NCI-H2227 (cell line): ENCODE data around the gene WIPI1.
"Not testable (repeated sequence)": the region's sequence is repeated elsewhere in the genome, so short reads cannot be mapped to it uniquely, and the experiment has no call there.

Source experiments
- DNase-seq: peaks from one replicate; lab custom pipeline; 2025; ENCODE audit not compliant: unreplicated experiment; lab: John Stamatoyannopoulos, UW

The WIPI1 gene

GRCh38 chr17:68457168-68457538 is at the start of gene WIPI1:
Gene WIPI1, minus strand, starts transcription at chr17:68457496. Its CDS starts 75 bp downstream, at chr17:68457421.
- no peak for DNase-seq

GRCh38 chr17:68505951-68506350 is 48.7 kb upstream of the WIPI1 start:
- no peak for DNase-seq

DNA sequence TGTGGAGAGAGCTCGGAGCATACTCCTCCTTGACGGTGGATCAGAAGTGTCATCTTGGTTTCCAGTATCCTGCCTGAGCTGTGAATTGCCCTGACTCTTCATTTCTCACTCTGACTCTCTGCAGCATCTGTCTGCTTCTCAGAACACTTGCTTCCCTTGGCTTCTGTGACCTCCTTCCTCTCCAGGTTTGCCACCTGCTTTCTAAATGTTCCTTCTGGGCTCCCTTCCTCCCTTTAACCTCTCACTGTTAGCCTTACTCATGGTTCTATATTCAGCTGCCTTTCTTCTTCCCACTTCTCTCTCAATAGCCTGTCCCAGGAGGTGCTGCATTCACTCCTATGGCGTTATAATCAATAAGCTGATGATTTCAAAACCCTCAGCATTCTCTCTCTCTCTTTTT is 43.8 kb upstream of the WIPI1 start:
- no peak for DNase-seq

GRCh38 chr17:68499587-68499986 is 42.3 kb upstream of the WIPI1 start:
- DNase-seq = no peak

DNA sequence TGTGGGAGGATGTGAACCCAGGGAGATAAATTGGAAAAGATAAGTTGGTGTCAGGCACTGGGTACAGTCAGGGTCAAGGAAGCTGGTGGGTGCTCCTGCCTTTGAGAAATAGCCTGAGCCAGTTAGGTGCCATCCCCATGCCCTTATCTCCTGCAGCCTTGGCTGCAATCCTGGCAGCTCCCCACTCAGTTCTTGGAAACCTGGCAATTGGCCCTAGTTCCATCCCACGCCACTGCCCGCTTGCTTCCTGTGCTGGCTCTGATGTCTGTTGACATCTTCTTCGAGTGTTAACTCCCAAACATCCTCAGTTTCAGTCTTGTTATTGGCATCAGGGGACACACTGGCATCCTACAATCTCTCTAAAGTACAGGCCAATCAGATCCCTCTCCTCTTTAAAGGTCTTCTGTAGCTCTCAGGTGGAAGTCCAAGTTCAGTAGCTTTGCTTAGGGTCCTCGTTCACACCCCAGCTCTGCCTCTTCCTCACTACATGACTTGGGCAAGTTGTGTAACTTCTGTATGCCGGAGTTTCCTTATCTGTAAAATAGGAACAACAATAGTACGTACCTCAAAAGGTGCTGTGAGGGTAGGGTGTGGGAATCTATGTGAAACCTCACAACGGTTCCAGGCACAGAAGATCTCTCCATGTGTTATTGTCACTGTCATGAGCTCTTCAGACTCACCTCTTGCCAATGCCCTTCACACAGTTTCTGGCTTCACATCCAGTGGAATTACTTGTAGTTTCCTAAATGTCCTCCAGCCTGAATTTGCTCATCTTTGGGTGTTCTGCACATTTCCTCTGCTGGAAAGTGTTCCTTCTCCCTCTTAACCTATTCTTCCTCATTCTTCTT is 41.4 kb upstream of the WIPI1 start:
- no peak for DNase-seq

DNA sequence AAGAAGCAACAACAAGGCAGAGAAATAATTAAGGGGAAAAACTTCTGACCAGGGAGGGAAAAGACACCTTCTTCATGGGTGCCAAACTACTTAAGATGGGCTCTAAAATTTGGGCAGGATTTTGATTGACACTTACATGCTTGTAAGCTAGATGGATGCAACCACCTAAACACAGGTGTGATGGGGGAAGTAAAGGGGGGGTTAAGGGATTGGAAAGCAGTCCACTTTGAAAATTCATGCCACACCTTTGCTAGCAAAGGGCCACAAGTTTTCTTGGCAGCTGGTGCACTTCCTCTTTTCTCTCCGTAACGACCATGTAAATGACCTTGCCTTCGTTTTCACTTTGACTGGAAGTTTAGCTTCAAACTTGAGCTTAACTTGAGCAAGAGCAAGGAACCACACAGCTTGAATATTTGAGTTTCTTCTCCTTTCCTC is 40.6 kb upstream of the WIPI1 start:
- no peak for DNase-seq

DNA sequence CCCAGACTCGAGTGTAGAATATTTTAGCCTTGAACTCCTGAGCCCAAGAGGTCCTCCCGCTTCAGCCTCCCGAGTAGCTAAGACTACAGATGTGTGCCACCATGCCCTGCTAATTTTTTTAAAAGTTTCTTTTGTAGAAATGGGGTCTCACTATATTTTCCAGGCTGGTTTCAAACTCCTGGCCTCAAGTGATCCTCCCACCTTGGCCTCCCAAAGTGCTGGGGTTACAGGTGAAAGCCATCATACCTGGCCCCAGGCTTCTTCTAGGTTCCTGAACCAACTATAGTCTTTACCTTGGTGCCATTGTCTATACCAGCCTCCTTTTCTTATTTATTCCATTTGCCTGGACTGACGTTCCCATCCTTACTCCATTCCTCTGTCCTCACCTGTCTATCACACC is 37.8 kb upstream of the WIPI1 start:
- no peak for DNase-seq

GRCh38 chr17:68492394-68493054 is 35.2 kb upstream of the WIPI1 start:
- not testable (repeated sequence) for DNase-seq

GRCh38 chr17:68491381-68492231 is 34.3 kb upstream of the WIPI1 start:
- DNase-seq = no peak

- no peak for DNase-seq
Measured at GRCh38 chr17:68489919-68490318, 32.6 kb upstream of the WIPI1 start.

GRCh38 chr17:68484458-68484857 is 27.2 kb upstream of the WIPI1 start:
- DNase-seq = no peak

- DNase-seq = no peak
Measured at GRCh38 chr17:68482576-68483041, 25.3 kb upstream of the WIPI1 start.

DNA sequence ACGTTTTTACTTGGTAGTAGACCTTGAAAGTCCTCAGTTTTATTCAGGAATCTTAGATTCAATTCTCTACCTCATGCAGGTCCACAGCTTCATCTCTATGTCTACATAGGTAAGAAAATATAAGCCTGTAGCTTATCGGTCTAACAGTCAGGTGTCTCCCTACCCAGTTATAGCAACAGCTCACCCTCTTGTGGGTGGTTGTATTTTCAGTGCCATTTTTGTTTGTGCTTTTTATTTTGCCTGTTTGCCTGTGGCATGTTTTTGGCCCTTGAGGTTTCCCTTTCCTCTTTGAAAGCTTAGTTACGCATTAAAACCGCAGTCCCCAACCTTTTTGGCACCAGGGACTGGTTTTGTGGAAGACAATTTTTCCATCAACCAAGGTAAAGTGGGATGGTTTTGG is 23.6 kb upstream of the WIPI1 start:
- DNase-seq = no peak

- DNase-seq = no peak
Measured at GRCh38 chr17:68470961-68471360, 13.7 kb upstream of the WIPI1 start.

DNA sequence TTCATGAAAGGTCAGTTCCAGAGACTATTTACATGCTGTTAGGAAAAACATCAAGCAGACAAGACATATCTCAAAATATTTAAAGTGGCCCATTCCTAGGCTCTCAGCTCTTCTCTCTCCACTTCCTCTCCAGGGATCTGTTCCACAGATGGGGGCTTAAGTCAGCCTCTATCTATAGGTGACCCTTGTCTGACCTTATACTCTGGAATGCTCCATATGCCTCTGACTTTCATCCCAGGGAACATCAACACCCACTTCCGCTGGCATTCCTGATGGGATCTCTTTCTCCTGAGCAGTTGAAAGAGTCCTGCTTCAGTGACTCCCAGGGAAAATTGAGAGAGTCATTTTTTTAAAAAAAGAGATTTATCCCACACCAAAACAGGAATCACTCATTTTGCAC is 11.5 kb upstream of the WIPI1 start:
- no peak for DNase-seq

GRCh38 chr17:68468334-68468733 is 11.0 kb upstream of the WIPI1 start:
- no peak for DNase-seq

GRCh38 chr17:68463211-68464019 is 6.1 kb upstream of the WIPI1 start:
- no peak for DNase-seq

DNA sequence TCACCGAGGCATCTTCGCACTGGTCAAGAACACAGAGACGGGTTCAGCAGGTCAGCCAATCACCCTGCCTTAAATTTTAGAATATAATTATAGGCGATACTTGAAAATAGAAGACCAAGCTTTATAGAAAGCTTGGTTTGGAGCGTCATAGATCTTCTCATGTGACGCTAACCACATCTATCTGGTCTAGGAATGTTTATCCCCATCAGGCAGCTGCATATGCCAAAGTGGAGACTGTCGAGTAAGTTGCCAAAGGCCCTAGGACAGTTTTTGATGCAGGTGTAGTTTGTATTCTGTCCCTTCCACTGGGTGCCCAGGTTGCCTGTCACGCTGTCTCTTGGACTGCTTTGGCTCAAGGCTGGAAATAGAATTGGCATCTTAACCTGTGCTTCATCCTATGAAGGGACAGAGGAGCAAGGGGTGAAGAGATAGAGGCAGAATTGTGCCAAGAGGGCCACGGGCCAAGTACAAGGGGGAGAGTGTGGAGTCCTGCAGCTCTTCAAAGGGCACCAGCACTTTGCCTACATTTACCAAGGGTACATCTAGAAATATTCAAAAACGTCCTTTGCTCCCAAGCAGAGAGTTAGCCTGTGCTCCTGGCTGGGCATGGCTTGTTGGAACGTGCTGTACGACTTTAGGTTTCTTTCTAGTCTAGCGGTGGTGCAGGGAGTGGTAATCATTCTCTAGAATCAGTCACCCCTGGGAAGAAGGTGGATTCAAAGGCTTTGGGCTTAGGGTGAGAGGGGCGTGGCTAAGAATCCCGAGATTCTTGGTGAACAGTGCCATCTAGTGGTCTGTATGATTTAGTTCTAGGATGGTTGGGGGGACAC is 5.3 kb upstream of the WIPI1 start:
- peak; percentile 94 for DNase-seq

DNA sequence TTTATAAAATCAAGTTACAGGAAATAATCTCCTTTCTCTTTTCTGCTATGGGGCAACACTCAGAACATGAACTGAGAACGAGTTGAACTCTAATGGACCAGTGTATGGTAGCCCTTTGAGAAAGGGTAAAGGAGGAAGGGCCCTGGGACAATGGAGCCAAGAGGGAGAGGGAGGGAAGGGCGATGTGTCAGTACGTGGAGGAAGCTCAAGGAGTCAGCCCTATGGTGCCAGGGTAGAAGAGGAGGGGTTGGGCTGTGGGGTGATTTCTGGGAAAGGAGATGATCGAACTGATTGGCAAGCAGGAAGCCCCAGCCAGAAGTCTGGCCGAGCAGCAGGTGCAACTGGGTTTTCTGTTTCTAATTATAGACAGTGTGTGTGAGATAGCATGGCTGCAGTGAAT is 4.3 kb upstream of the WIPI1 start:
- no peak for DNase-seq

DNA sequence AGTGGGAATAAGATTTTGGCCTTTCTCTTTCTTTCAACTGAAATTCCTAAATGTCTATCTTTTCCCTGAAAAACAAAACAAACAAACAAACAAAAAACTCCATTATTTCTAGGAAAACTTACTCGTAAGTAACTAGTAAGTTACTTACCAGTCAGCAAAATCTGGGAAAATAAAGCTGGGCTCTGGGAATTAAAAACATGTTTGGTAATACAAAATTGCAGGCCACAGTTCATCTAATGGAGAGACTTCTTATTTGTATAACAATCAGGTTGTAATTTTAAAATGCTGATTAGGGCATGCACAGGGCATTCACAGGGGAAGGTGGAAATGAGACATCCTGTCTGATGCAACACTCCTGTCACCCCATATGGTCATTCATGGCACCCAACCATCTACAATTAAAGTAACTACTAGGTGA is 3.8 kb upstream of the WIPI1 start:
- DNase-seq = no peak
